SH-SY5Y (cell line): Measurements from ENCODE around the gene SLC24A3.

Source experiments
- GATA2 ChIP-seq: IDR thresholded peaks from 2 replicates; pipeline ENCODE4 v1.6.1; 2011; ENCODE audit warnings: mild to moderate bottlenecking, low read depth, low read length
- GATA3 ChIP-seq: IDR thresholded peaks from 2 replicates; pipeline ENCODE4 v1.6.1; 2011; ENCODE audit warnings: low read depth, mild to moderate bottlenecking, low read length, moderate library complexity

The SLC24A3 gene

DNA sequence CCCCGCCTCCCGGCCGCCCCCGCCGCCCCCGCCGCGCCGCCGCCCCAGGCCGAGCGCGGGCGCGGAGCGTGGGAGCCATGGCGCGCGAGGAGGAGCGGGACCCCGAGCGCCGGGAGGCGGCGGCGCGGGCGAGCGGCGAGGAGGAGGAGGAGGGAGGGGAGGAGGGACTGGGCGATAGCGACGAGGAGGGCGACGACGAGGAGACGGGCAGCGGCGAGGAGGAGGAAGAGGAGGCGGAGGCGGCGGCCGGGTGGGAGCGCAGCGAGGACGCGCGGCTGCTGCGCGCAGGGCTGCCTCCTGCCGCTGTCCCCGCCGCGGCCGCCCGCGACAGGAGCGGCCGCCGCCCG, at the start of gene SLC24A3:
TSS of gene SLC24A3 (plus strand) at position 174 of the 347 bp plus-strand sequence.
- TF ChIP-seq GATA3 (no peak), GATA2 (no peak)

- TF ChIP-seq GATA3: no peak
- no peak for TF ChIP-seq GATA2
Measured at GRCh38 chr20:19170148-19170547, 42.3 kb upstream of the SLC24A3 start.

DNA sequence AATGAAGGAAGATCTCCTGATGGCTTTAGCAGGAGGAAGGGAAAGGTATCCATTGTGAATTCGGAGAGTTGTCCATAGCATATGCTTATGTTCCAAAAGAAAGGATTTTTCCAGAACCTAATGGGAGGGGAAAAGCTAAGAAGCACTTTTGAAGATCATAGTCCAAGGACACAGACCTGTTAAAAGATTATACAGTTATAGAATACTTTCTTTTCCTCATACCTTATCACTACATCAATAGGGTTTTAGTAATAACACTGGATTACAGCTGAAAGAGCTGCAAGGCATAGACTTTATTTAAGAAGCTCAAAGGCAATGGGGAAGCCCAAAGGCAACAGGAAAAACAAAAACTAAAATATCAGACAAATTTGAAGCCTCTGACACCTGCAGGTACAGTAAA, 39.8 kb upstream of the SLC24A3 start:
- TF ChIP-seq GATA2 (no peak), GATA3 (no peak)

- TF ChIP-seq GATA2: no peak
- no peak for TF ChIP-seq GATA3
Measured at GRCh38 chr20:19176470-19177052, 35.9 kb upstream of the SLC24A3 start.

DNA sequence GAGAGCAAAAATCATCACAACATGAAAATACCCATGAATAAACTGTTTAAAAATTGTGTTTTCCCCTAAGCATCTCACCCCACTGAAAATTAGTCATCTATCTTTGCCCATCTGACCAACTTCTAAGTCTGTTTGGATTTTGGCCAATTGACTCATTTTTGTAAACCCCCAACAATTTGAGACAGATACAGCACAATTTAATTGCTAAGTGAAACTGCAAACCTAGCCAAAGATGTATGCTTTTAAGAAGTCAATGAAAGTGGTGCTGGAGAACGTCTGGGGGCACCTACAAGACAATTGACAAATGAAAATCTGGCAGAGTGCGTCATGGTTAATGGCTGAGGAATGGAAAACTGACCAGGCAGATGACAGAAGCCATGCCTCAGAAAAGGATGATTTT, 30.9 kb upstream of the SLC24A3 start:
- TF ChIP-seq GATA3 (no peak), GATA2 (no peak)

DNA sequence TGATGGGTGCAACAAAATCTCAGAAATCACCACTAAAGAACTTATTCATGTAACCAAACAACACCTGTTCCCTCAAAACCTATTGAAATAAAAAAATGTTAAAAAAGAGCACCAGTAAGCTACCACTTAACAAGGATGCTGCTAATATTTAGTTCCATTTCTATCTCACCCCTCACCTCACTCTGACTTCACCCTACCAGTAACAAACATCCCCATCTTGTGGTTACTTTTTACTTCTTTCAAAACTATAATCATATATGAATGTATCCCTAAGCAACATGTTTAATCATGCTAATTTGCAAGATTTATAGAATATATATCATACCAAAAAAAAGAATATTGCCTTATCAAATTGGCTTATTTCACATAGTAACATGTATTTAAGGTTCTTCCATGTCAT, 27.4 kb upstream of the SLC24A3 start:
- TF ChIP-seq GATA2 (no peak), GATA3 (no peak)

GRCh38 chr20:19193349-19193748, 19.1 kb upstream of the SLC24A3 start:
- TF ChIP-seq GATA2: no peak
- no peak for TF ChIP-seq GATA3

DNA sequence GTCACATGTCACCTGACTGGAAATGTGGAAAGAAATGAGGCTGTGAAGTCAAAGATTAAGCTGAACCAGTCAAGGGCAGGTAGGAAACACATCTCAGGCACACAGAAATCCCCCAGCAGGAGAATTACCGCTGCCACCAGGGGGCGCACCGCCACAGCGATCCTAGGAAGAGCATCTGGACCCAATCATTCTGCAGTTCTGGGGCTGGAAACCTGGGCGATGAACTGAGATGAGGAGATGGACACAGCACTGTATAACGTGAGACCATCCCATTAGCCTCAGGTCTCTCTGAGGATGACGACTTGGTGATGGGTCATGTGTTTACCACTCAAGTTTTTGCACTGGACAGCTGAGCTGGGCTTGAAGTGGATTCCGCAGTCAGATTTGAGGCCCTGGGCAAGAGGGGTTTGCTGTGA, 6.5 kb upstream of the SLC24A3 start:
- TF ChIP-seq GATA2: no peak
- TF ChIP-seq GATA3: no peak

DNA sequence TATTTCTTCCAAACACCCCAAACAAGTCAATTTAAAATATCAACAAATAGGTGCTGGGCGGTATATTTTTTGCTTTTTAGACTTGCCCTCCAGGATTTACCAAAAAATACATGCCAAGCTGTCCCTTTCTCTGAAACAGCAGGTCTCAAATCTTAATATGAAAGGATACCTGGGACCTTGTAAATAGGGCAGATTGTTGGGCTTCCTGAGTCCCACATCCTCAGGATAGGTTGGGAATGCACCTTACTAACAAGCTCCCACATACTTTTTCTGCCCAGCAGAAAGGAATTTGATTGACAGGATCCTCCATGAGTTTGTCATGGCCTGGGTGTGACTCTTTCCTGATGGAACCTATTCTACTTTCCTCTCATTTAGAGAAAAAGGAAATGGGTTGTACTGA, 4.9 kb upstream of the SLC24A3 start:
- no peak for TF ChIP-seq GATA3
- no peak for TF ChIP-seq GATA2

- TF ChIP-seq GATA2 (no peak), GATA3 (no peak)
Measured at GRCh38 chr20:19210391-19211155, 1.9 kb upstream of the SLC24A3 start.

- TF ChIP-seq GATA3 (no peak), GATA2 (no peak)
Measured at GRCh38 chr20:19211252-19211651, 1.2 kb upstream of the SLC24A3 start.

- TF ChIP-seq GATA3: no peak
- TF ChIP-seq GATA2: no peak
Measured at GRCh38 chr20:19211661-19212468, 577 bp upstream of the SLC24A3 start.

DNA sequence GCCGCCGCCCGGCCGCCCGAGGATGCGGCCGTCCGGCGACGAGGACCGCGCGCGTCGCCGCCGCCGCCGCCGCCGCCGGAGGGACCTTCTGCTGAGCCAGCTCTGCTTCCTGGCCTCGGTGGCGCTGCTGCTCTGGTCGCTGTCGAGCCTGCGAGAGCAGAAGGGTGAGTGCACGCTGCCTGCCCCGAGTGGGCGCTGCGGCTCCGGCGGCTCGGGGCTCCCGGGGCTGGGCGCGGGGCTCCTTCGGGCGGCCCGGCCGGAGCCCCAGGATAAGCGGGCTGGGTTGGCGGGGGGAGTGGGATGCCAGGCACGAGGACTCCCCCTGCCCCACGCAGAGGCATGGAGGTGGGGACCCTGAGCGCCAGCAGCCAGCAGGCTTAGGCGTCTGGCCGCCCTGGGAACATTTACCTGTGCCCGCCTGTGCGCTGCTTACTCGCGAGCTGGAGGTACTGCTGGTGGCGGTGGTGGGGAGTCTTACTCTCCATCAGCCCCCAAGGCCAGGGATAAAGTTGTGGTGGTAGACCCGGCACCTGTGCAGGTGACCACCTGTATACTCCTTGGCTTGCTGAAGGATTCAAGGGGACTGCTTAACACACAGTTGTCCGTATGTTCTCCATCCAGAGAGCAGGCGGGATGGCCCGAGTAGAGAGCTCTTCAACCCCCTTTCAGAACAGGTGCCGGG, 520 bp downstream of the SLC24A3 start:
- no peak for TF ChIP-seq GATA2
- no peak for TF ChIP-seq GATA3

DNA sequence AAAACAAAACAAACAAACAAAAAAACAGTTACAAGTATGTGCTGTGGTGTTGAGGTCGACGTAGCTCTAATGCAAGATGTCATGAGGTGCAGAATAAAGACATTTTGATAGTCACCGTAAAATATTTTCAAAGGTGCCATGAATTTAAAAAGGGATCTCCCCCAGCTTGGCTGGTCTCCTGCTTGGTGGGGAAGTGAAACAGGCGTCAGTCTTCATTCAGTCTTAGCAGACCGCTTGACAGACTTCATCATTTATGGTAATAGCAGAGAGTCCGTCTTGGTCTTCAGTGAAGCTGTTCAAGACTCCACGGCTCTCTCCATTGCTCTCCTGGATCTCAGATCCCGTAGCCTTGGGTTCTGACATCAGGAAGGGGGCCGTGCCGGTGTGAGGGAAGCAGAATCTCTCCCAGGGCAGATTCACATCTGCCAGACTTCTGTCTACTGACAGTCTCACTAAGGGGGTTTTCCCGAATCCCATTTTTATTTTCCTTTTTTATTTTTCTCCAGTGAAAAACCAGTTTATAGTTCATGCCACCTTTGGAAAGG, 1.6 kb downstream of the SLC24A3 start:
- TF ChIP-seq GATA2 (no peak), GATA3 (no peak)

- no peak for TF ChIP-seq GATA2
- TF ChIP-seq GATA3: no peak
Measured at GRCh38 chr20:19218411-19218810, 6.0 kb downstream of the SLC24A3 start.
